Measurements from ENCODE around the gene ABCC6. TPM values are rescaled to one million over a fixed set of nuclear protein-coding genes. Genes with fewer than 3 reads are reported as not detected.
"Not testable (repeated sequence)": the region's sequence is repeated elsewhere in the genome, so short reads cannot be mapped to it uniquely, and the experiment has no call there.

ABCC6 gene
- total RNA-seq, 4 donors from 2014 or later, result 36.2 to 109 (median 49.6) TPM

GRCh38 chr16:16205864-16206263 is 17.4 kb downstream of the ABCC6 start:
- H3K4me3 ChIP-seq; H3K9me3 ChIP-seq; H3K36me3 ChIP-seq; H3K27ac ChIP-seq; H3K4me1 ChIP-seq; H3K27me3 ChIP-seq; DNase-seq; intact Hi-C loops (cut with DNase I; ENCODE audit: low total_unique reads); in situ Hi-C loops (cut with MboI; ENCODE audit: low pct_ligation_motif_present in 1 of 4, low pct_unique_long_range_greater_than_20kb in 1 of 4, low sequenced_read_pairs in 3 of 4): not testable (repeated sequence)
- WGBS, 2 donors (ENCODE audit: low coverage in 1 of 2), result 81% methylated on average over 2 of the region's 2 CpGs; no CpG with 5 or more reads in 1 of the 2 donors

GRCh38 chr16:16204552-16204951 is 18.7 kb downstream of the ABCC6 start:
- intact Hi-C loops (cut with DNase I; ENCODE audit: low total_unique reads); H3K9me3 ChIP-seq; DNase-seq; H3K36me3 ChIP-seq; H3K27ac ChIP-seq; H3K4me1 ChIP-seq; in situ Hi-C loops (cut with MboI; ENCODE audit: low pct_ligation_motif_present in 1 of 4, low pct_unique_long_range_greater_than_20kb in 1 of 4, low sequenced_read_pairs in 3 of 4); H3K4me3 ChIP-seq; H3K27me3 ChIP-seq: not testable (repeated sequence)
- 78 to 100% methylated on average over 1 to 8 of the region's 8 CpGs for WGBS, 2 donors (ENCODE audit: low coverage in 1 of 2)

- H3K9me3 ChIP-seq; DNase-seq; in situ Hi-C loops (cut with MboI; ENCODE audit: low pct_ligation_motif_present in 1 of 4, low pct_unique_long_range_greater_than_20kb in 1 of 4, low sequenced_read_pairs in 3 of 4); H3K36me3 ChIP-seq; H3K4me1 ChIP-seq; intact Hi-C loops (cut with DNase I; ENCODE audit: low total_unique reads); H3K27ac ChIP-seq; H3K4me3 ChIP-seq; H3K27me3 ChIP-seq: not testable (repeated sequence)
- 97% methylated on average over 6 of the region's 6 CpGs; no CpG with 5 or more reads in 1 of the 2 donors for WGBS, 2 donors (ENCODE audit: low coverage in 1 of 2)
Observed at GRCh38 chr16:16203494-16203893, 19.8 kb downstream of the ABCC6 start.

- H3K27ac ChIP-seq; H3K4me1 ChIP-seq; intact Hi-C loops (cut with DNase I; ENCODE audit: low total_unique reads); H3K27me3 ChIP-seq; H3K4me3 ChIP-seq; H3K9me3 ChIP-seq; H3K36me3 ChIP-seq; in situ Hi-C loops (cut with MboI; ENCODE audit: low pct_ligation_motif_present in 1 of 4, low pct_unique_long_range_greater_than_20kb in 1 of 4, low sequenced_read_pairs in 3 of 4): not testable (repeated sequence)
- peak in 3 of 5 experiments; percentile 16 to 44 (median 44) for TF ChIP-seq CTCF (IDR thresholded peaks at IDR 0.05)
- WGBS, 2 donors (ENCODE audit: low coverage in 1 of 2), result 66% methylated on average over 2 of the region's 4 CpGs; no CpG with 5 or more reads in 1 of the 2 donors
- peak; percentile 63 for DNase-seq
Observed at GRCh38 chr16:16202400-16203143, 20.7 kb downstream of the ABCC6 start.

GRCh38 chr16:16201880-16202279 is 21.4 kb downstream of the ABCC6 start:
- intact Hi-C loops (cut with DNase I; ENCODE audit: low total_unique reads), result not testable (repeated sequence)

GRCh38 chr16:16200391-16200790 is 22.9 kb downstream of the ABCC6 start:
- in situ Hi-C loops (cut with MboI; ENCODE audit: low pct_ligation_motif_present in 1 of 4, low pct_unique_long_range_greater_than_20kb in 1 of 4, low sequenced_read_pairs in 3 of 4); DNase-seq; H3K4me1 ChIP-seq; intact Hi-C loops (cut with DNase I; ENCODE audit: low total_unique reads); H3K27ac ChIP-seq; H3K36me3 ChIP-seq; H3K9me3 ChIP-seq; H3K4me3 ChIP-seq; H3K27me3 ChIP-seq: not testable (repeated sequence)
- no CpG with 5 or more reads among the region's 5 CpGs for WGBS, 2 donors (ENCODE audit: low coverage in 1 of 2)

More at GRCh38 chr16:16201880-16202279, 21.4 kb downstream of the ABCC6 start:
- H3K9me3 ChIP-seq; H3K36me3 ChIP-seq; H3K27me3 ChIP-seq; H3K4me1 ChIP-seq; H3K27ac ChIP-seq; in situ Hi-C loops (cut with MboI; ENCODE audit: low pct_ligation_motif_present in 1 of 4, low pct_unique_long_range_greater_than_20kb in 1 of 4, low sequenced_read_pairs in 3 of 4); H3K4me3 ChIP-seq; DNase-seq: not testable (repeated sequence)
- 86% methylated on average over 4 of the region's 8 CpGs; no CpG with 5 or more reads in 1 of the 2 donors for WGBS, 2 donors (ENCODE audit: low coverage in 1 of 2)

- intact Hi-C loops (cut with DNase I; ENCODE audit: low total_unique reads); H3K27me3 ChIP-seq; H3K36me3 ChIP-seq; H3K4me3 ChIP-seq; in situ Hi-C loops (cut with MboI; ENCODE audit: low pct_ligation_motif_present in 1 of 4, low pct_unique_long_range_greater_than_20kb in 1 of 4, low sequenced_read_pairs in 3 of 4); DNase-seq; H3K27ac ChIP-seq; H3K4me1 ChIP-seq; H3K9me3 ChIP-seq: not testable (repeated sequence)
- no CpG with 5 or more reads among the region's 4 CpGs for WGBS, 2 donors (ENCODE audit: low coverage in 1 of 2)
Observed at GRCh38 chr16:16199428-16199827, 23.9 kb downstream of the ABCC6 start.
